K562 treated with DMSO at 1 percent for 4 hours (cell line): ENCODE measurements around the gene PPP2R2D. TPM values are rescaled to one million over a fixed set of nuclear protein-coding genes. Genes with fewer than 3 reads are reported as not detected.

Experiments
- total RNA-seq: library from RNA; unstranded; fragments of 300-600 nt; gene quantifications from 2 replicates; pipeline ENCODE4 v1.2.3, GENCODE V29; 2022; ENCODE audit not compliant: insufficient read depth

The PPP2R2D gene
- total RNA-seq, result 20.0 and 22.4 TPM in 2 replicates

GRCh38 chr10:131900350-131901152 lies at the start of gene PPP2R2D:
PPP2R2D (plus strand) TSS chr10:131901008; CDS start chr10:131901149, 141 bp downstream.

GRCh38 chr10:131981429-131982184 lies 80.8 kb downstream of the PPP2R2D start, which contains the start of gene BNIP3:
BNIP3 (minus strand) TSS chr10:131981923; CDS start chr10:131981806, 117 bp downstream.

Other genes with a start within 250 kb of the PPP2R2D start
- gene BNIP3, start 80.9 kb downstream of the PPP2R2D start, total RNA-seq, result 14.4 and 15.4 TPM in 2 replicates
- gene JAKMIP3, start 164.9 kb downstream of the PPP2R2D start, total RNA-seq, result 0.36 and 0.50 TPM in 2 replicates